Measurements from ENCODE around the gene DZANK1.
"Not testable (repeated sequence)": the region's sequence is repeated elsewhere in the genome, so short reads cannot be mapped to it uniquely, and the experiment has no call there.

Gene DZANK1

GRCh38 chr20:18375551-18375950 lies 91.3 kb downstream of the DZANK1 start:
- DNase-seq, result not testable (repeated sequence)

DNA sequence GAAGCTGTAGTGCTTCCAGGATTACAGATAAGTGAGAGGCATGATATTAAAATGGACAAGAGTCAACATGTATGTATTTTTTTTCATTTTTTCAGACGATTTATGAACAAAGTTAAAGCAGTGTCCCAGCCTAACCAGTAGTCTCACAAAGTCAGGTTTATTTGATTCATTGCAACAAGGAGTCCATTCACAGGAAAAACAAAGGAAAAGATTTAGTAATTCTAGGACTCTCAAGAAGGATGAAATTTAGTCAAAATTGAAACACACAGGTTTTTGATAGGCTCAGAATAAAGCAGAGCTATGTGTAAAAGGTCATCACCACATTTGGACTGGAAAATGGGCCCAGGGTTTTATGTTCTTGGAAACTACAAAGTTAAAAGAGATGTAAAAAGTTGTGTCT lies 94.5 kb downstream of the DZANK1 start:
- DNase-seq, result no peak

GRCh38 chr20:18364768-18365167 lies 102.1 kb downstream of the DZANK1 start:
- no peak for DNase-seq

DNA sequence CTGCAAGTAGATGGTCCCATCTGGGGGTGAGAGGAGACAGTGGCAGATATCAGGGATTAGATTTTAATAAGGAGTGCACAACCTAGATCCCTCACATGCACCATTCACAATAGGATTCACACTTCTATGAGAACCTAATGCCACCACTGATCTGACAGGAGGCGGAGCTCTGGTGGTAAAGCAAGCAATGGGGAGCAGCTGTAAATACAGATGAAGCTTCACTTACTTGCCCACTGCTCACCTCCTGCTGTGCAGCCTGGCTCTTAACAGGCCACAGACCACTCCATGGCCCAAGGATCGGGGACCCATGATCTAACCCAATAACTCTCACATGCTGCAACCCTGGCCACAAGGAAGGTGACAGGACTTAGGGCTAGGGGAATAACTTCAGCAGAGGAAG lies 103.1 kb downstream of the DZANK1 start:
- no peak for DNase-seq

- DNase-seq, result no peak
These were observed 103.9 kb downstream of the DZANK1 start for GRCh38 chr20:18362916-18363315.

DNA sequence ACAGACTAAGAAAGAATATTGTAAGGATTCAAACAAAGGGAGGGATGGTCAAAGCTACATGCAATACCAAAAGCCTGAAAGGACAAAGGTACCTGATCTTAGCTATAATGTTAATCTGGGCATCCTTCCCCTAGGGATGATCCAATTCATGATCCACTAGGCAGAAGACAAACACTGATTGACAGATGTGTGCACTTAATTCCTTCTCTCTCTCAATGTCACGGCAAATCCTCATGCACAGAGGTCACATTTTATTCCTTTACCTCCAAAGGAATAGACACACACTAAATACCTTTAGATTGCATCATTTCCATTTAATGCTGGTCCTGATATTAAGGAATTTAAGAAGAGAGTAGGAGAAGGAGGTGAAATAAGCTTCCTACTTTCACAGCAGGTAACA lies 105.2 kb downstream of the DZANK1 start:
- no peak for DNase-seq

DNA sequence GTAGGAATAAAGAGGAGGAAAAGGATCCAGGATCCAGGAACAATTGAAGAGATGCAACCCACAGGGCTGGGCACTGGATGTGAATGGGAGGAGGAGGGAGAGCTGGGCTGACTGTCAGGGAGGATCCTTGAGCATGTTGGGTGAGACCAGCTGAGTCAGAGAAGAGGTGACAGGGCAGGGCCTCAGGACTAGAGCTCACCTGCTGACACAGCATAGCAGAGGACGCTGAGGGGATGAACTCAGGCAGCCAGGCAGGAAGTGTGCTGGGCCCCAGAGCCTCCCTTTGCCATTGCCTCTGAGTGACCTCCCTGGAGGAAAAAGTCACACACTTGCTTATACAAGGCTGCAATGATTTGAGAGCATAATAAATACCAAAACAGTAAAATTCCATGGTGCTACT lies 106.2 kb downstream of the DZANK1 start:
- DNase-seq, result no peak

GRCh38 chr20:18359854-18360253 lies 107.0 kb downstream of the DZANK1 start:
- no peak for DNase-seq

GRCh38 chr20:18349749-18350148 lies 117.1 kb downstream of the DZANK1 start:
- DNase-seq, result not testable (repeated sequence)
